CD14-positive monocyte (primary cell): ENCODE measurements around the gene C2orf76. TPM values are rescaled to one million over a fixed set of nuclear protein-coding genes. Genes with fewer than 3 reads are reported as not detected.

ENCODE experiments used
- DNase-seq, 3 donors: peaks; one replicate each; pipeline ENCODE4 v3.0.0-alpha.2; 2011 to 2022
- H2AFZ ChIP-seq: 2 replicates; pipeline ENCODE4 v1.6.0; 2012; ENCODE audit warnings: mild to moderate bottlenecking, low read depth, low read length, inconsistent platforms; ENCODE audit not compliant: insufficient read depth, poor library complexity, severe bottlenecking
- H3K27ac ChIP-seq, 2 donors: 1 replicate in 1 of 2; 2 replicates in 1 of 2; pipeline ENCODE4 v1.5.1; 2012 to 2013; ENCODE audit warnings: low read length in 2 of 2, control low read depth in 1 of 2, inconsistent platforms in 1 of 2, low read depth in 1 of 2, mild to moderate bottlenecking in 1 of 2
- H3K27me3 ChIP-seq, 2 donors: one replicate each; pipeline versions ENCODE4 v1.6.0 to v1.6.1; 2011 to 2013; ENCODE audit warnings: low read length in 2 of 2; ENCODE audit not compliant: control insufficient read depth in 2 of 2, insufficient read depth in 2 of 2
- H3K36me3 ChIP-seq, 2 donors: replicated peaks in 1 of 2; 1 replicate in 1 of 2; 2 replicates in 1 of 2; pipeline versions ENCODE4 v1.5.1 to v1.6.1; 2012 to 2013; ENCODE audit warnings: low read length in 2 of 2, control low read depth in 1 of 2, inconsistent platforms in 1 of 2, mild to moderate bottlenecking in 1 of 2; ENCODE audit not compliant: insufficient read depth in 2 of 2, control insufficient read depth in 1 of 2
- H3K4me1 ChIP-seq, 2 donors: 1 replicate in 1 of 2; 2 replicates in 1 of 2; pipeline versions ENCODE4 v1.5.1 to v1.6.1; 2012 to 2013; ENCODE audit warnings: low read length in 2 of 2, control low read depth in 1 of 2, inconsistent platforms in 1 of 2, mild to moderate bottlenecking in 1 of 2, moderate library complexity in 1 of 2; ENCODE audit not compliant: insufficient read depth in 2 of 2, control insufficient read depth in 1 of 2
- H3K4me2 ChIP-seq: replicated peaks from 2 replicates; pipeline ENCODE3; 2012; ENCODE audit warnings: low read length, moderate library complexity, mild to moderate bottlenecking; ENCODE audit not compliant: poor library complexity, severe bottlenecking; ENCODE audit errors: extremely low read depth
- H3K4me3 ChIP-seq, 3 experiments: fragments of 200-600 bp in 1 of 3; sonication (generic) in 1 of 3; replicated peaks in 1 of 3; 1 replicate in 2 of 3; 2 replicates in 1 of 3; pipeline ENCODE4 v1.5.1; 2011 to 2013; ENCODE audit warnings: low read length in 3 of 3, mild to moderate bottlenecking in 3 of 3, control low read depth in 2 of 3, low read depth in 2 of 3, inconsistent platforms in 1 of 3, moderate library complexity in 1 of 3
- H3K79me2 ChIP-seq: 2 replicates; pipeline ENCODE4 v1.6.0; 2012; ENCODE audit warnings: mild to moderate bottlenecking, control low read depth, inconsistent platforms, low read length, moderate library complexity; ENCODE audit not compliant: insufficient read depth
- H3K9ac ChIP-seq: 2 replicates; pipeline ENCODE4 v1.6.0; 2017; ENCODE audit warnings: low read length, mild to moderate bottlenecking; ENCODE audit not compliant: insufficient read depth, poor library complexity, severe bottlenecking
- H3K9me3 ChIP-seq, 2 donors: replicated peaks in 1 of 2; 1 replicate in 1 of 2; 2 replicates in 1 of 2; pipeline versions ENCODE4 v1.5.1 to v1.6.1; 2012 to 2013; ENCODE audit warnings: low read length in 2 of 2, control low read depth in 1 of 2; ENCODE audit not compliant: control insufficient read depth in 1 of 2, insufficient read depth in 1 of 2
- H4K20me1 ChIP-seq: 2 replicates; pipeline ENCODE4 v1.6.0; 2012; ENCODE audit warnings: mild to moderate bottlenecking, low read length, control low read depth, moderate library complexity; ENCODE audit not compliant: insufficient read depth
- H3K27ac Mint-ChIP-seq, 7 donors: one replicate each; pipeline ENCODE4 v1.8.0; 2020; ENCODE audit warnings: mild to moderate bottlenecking in 7 of 7, mixed read lengths in 7 of 7, moderate library complexity in 6 of 7, inconsistent platforms in 2 of 7
- H3K27me3 Mint-ChIP-seq, 3 donors: one replicate each; pipeline ENCODE4 v1.8.0; 2021 to 2022; ENCODE audit warnings: low read depth in 3 of 3, mild to moderate bottlenecking in 3 of 3, mixed read lengths in 3 of 3, moderate library complexity in 3 of 3, inconsistent platforms in 1 of 3
- H3K36me3 Mint-ChIP-seq, 2 donors: one replicate each; pipeline ENCODE4 v1.8.0; 2020; ENCODE audit warnings: mixed read lengths in 2 of 2, inconsistent platforms in 1 of 2, mild to moderate bottlenecking in 1 of 2
- H3K4me1 Mint-ChIP-seq: one replicate; pipeline ENCODE4 v1.8.0; 2020; ENCODE audit warnings: mild to moderate bottlenecking, mixed read lengths
- H3K4me3 Mint-ChIP-seq, 2 donors: one replicate each; pipeline ENCODE4 v1.8.0; 2020; ENCODE audit warnings: mild to moderate bottlenecking in 2 of 2, mixed read lengths in 2 of 2, moderate library complexity in 1 of 2
- H3K9me3 Mint-ChIP-seq, 7 donors: one replicate each; pipeline ENCODE4 v1.8.0; 2020 to 2022; ENCODE audit warnings: mixed read lengths in 7 of 7, mild to moderate bottlenecking in 6 of 7, moderate library complexity in 6 of 7, inconsistent platforms in 2 of 7
- WGBS: methylation state at CpG from one replicate; pipeline ENCODE4 v1.1.5; 2013; ENCODE audit warnings: missing lambda C conversion rate; ENCODE audit not compliant: insufficient coverage; 5-methylcytosine and 5-hydroxymethylcytosine counted together
- intact Hi-C, 2 donors: fragments of 100-400 bp; cut with micrococcal nuclease; formaldehyde crosslinking; loops; one replicate each; pipeline versions ENCODE4 v1.15.0 to v1.15.1; 2023
- polyA plus RNA-seq, 3 donors: library from polyadenylated mRNA; depleted of rRNA in 1 of 3; unstranded in 2 of 3; stranded (reverse) in 1 of 3; fragments of 300-500 nt in 2 of 3; fragments of >200 nt in 1 of 3; fragmentation: Illumina TruSeq in 2 of 3; gene quantifications; 1 replicate in 2 of 3; 2 replicates in 1 of 3; pipeline ENCODE4 v1.2.3, GENCODE V29; 2012 to 2021
- TF ChIP-seq, protein P1 (sequence below): fragments of 200-600 bp; IDR thresholded peaks from one replicate; pipeline ENCODE4 v1.8.0; 2022; ENCODE audit warnings: antibody characterized with exemption, mild to moderate bottlenecking

The C2orf76 gene
- polyA plus RNA-seq, 3 donors = 9.7 to 32.5 (median 31.0) TPM

DNA sequence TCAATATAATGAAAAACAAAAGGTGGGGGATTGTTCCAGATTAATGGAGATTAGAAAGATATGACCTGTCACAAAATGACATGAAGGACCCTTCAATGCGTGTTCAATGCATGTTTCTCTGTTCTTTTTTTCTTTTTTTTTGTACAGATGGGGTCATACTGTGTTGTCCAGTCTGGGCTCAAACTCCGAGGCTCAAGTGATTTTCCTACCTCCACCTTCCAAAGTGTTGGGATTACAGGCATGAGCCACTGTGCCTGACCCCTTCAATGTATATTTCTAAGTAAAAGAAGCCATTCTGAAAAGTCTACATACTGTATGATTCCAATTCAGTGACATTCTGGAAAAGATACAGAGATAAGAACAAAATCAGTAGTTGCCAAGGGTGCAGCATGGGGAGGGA, 32.8 kb downstream of the C2orf76 start:
- no CpG with 5 or more reads among the region's 2 CpGs for WGBS
- H3K36me3 ChIP-seq = no peaks in the 10 kb centered on the region
- Mint-ChIP-seq H3K9me3 (no peaks in the 10 kb centered on the region), H3K36me3 (peaks cover 10 to 26% of the 10 kb centered on the region in 2 donors), H3K4me3 (no peak overlapping the region), H3K27ac (no peak overlapping the region), H3K27me3 (no peaks in the 10 kb centered on the region), H3K4me1 (peaks cover 12% of the 10 kb centered on the region)
- H3K9me3 ChIP-seq = no peaks in the 10 kb centered on the region
- peaks cover 9 to 10% of the 10 kb centered on the region in 2 donors for H3K4me1 ChIP-seq
- intact Hi-C loops = no loop called here
- no peaks in the 10 kb centered on the region for H3K27me3 ChIP-seq
- no peak overlapping the region for H3K9ac ChIP-seq
- no peaks in the 10 kb centered on the region for H3K79me2 ChIP-seq
- no peak overlapping the region for H2AFZ ChIP-seq
- no peak overlapping the region for H3K4me2 ChIP-seq
- DNase-seq = no peak
- H3K27ac ChIP-seq = no peak overlapping the region
- H3K4me3 ChIP-seq = no peak overlapping the region
- TF ChIP-seq, protein P1, sequence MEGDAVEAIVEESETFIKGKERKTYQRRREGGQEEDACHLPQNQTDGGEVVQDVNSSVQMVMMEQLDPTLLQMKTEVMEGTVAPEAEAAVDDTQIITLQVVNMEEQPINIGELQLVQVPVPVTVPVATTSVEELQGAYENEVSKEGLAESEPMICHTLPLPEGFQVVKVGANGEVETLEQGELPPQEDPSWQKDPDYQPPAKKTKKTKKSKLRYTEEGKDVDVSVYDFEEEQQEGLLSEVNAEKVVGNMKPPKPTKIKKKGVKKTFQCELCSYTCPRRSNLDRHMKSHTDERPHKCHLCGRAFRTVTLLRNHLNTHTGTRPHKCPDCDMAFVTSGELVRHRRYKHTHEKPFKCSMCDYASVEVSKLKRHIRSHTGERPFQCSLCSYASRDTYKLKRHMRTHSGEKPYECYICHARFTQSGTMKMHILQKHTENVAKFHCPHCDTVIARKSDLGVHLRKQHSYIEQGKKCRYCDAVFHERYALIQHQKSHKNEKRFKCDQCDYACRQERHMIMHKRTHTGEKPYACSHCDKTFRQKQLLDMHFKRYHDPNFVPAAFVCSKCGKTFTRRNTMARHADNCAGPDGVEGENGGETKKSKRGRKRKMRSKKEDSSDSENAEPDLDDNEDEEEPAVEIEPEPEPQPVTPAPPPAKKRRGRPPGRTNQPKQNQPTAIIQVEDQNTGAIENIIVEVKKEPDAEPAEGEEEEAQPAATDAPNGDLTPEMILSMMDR = no peak
- no peaks in the 10 kb centered on the region for H4K20me1 ChIP-seq

DNA sequence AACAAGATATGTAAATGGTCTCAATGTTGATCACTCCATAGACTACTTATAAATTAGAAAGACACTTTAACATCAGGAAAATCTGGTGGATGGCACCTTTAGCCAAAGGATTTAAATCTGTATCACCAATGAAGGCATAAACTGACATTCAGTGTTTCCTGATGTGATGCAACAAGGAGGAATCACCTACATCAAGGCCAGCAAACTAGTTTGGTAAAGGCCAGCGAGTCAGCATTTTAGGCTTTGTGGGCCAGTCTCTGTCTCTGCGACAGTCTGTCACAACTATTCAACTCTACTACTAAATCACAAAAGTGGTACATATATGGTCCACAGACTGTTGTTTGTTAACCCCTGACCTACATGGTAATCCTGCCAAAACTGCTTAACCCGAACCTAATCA, 33.3 kb downstream of the C2orf76 start:
- intact Hi-C loops = no loop called here

More for the DNA sequence above, 33.3 kb downstream of the C2orf76 start:
- Histone ChIP-seq H3K9me3 (no peaks in the 10 kb centered on the region), H3K27me3 (no peaks in the 10 kb centered on the region), H3K79me2 (no peaks in the 10 kb centered on the region), H4K20me1 (no peaks in the 10 kb centered on the region), H3K36me3 (no peaks in the 10 kb centered on the region), H2AFZ (no peak overlapping the region), H3K27ac (no peak overlapping the region), H3K4me2 (no peak overlapping the region), H3K4me3 (no peak overlapping the region), H3K9ac (no peak overlapping the region), H3K4me1 (peaks cover 4 to 5% of the 10 kb centered on the region in 2 donors)
- H3K36me3 Mint-ChIP-seq = peaks cover 10 to 26% of the 10 kb centered on the region in 2 donors
- H3K4me3 Mint-ChIP-seq = no peak overlapping the region
- DNase-seq = no peak
- H3K27ac Mint-ChIP-seq = no peak overlapping the region
- no CpG with 5 or more reads among the region's 3 CpGs for WGBS
- TF ChIP-seq, protein P1 = no peak
- no peaks in the 10 kb centered on the region for H3K9me3 Mint-ChIP-seq
- peaks cover 7% of the 10 kb centered on the region for H3K4me1 Mint-ChIP-seq
- H3K27me3 Mint-ChIP-seq = no peaks in the 10 kb centered on the region
